ENCODE data around the gene SDSL. TPM values are rescaled to one million over a fixed set of nuclear protein-coding genes. Genes with fewer than 3 reads are reported as not detected.

SDSL gene
- total RNA-seq, 1 donor from 2014 or later, result 0.89 TPM

DNA sequence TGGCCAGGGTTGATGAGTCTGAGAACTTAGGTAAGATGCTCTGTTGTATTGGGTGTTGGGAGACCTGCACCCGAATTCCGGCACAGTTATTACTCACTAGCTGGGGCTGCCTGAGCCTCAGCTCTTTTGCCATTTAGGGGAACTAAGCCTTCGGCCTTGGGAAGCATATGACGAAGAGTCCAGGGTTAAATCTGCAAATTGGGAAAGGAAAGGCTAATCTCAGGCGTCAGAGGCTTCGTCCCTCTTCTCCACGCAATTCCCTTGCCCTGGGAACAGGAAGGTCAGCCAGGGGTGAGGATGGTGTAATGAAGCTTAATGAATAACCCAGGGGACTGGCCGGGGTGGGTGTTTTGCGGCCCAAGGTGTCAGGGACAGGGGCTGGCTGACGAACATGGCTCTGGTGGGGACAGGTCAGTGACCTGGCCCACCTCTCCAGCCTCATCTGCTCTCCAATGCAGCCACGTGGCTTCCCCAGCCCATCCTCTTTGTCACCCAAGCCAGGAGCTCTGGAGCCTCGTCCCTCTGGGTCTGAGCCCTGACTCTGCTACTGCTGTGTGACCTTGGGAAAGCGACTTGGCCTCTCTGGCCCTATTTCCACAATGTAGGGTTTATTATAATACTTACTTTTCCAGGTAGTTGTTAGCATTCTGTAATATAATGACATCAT is 3.8 kb upstream of the SDSL start:
- intact Hi-C loops (cut with micrococcal nuclease), result no loop called here

DNA sequence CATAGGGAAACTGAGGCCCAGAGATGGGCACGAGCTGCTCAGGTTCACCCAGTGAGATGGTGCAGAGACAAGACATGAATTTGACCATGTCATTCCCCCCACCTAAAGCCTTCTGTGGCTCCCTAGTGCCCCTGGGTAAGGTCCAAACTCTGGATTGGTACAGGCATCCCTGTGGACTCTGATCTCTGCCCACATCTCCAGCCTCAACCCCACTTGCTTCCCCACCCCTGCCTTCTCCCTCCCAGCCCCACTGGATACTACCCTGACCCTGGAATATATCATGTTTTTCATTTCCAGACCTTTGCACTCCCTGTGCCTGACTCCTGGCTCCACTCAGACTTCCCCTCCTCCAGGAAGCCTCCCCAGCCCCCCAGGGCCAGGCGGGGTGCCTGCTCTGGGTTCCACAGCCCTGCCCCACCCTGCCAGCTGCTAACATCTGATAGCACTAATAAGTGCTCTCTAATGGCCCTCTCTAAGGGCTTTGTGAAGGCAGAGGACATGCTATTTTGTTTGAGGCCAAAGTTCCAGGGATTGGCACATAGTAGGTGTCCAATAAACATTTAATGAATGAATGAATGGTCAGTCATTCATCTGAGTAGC is 1.1 kb upstream of the SDSL start:
- intact Hi-C loops (cut with micrococcal nuclease), result no loop called here

DNA sequence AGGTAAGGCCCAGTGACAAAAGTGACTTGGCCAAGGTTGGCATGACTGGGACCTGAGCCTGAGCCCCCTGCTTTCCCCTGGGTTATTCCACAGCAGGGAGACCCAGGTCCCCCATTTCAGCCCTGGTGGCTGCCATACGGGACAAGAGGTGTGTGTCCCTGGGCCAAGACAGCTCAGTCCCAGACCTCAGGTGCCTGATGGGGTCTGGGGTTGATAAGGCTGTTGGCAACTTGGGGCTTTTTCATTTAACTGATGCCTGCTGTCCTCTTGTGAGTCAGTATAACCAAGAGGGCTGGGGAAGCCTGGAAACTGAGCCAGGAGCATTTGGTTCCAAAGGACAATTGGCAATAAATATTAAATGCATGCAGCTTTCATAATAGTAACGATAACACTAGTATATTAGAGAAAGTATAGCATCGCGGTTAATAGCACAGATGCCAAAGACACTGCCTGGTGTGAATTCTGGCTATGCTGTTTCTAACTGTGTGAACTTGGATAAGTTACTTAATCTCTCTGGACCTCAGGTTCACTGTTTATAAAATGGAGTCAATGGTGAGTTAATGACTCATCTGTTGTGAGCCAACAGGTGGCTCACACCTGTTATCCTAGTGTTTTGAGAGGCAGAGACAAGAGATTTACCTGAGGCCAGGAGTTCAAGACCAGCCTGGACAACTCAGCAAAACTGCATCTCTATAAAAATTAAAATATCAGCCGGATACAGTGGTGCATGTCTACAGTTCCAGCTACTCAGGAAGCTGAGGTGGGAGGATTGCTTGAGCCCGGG is 898 bp downstream of the SDSL start:
- intact Hi-C loops (cut with micrococcal nuclease), result loop anchor here (2.0 kb wide), 1 partner anchor 64 kb away; the partner anchor contains the start of gene PLBD2

DNA sequence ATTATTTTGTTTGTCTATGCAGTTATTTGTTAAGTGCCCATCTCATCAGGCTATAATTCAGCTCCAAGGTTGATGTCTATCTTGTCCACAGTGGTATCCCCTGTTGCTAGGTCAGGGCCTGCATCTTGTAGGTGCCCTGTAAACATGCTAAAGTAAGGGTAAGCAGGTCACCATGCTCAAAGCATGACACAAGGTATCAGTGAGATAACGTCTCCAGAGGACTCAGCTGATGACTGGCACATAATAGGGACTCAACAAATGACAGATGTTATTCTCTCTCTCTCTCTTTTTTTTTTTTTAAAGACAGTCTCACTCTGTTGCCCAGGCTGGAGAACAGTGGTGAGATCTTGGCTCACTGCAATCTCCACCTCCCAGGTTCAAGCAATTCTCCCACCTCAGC is 2.3 kb downstream of the SDSL start:
- intact Hi-C loops (cut with micrococcal nuclease), result loop anchor here (2.0 kb wide), 1 partner anchor 112 kb away; no protein-coding TSS in a partner anchor

DNA sequence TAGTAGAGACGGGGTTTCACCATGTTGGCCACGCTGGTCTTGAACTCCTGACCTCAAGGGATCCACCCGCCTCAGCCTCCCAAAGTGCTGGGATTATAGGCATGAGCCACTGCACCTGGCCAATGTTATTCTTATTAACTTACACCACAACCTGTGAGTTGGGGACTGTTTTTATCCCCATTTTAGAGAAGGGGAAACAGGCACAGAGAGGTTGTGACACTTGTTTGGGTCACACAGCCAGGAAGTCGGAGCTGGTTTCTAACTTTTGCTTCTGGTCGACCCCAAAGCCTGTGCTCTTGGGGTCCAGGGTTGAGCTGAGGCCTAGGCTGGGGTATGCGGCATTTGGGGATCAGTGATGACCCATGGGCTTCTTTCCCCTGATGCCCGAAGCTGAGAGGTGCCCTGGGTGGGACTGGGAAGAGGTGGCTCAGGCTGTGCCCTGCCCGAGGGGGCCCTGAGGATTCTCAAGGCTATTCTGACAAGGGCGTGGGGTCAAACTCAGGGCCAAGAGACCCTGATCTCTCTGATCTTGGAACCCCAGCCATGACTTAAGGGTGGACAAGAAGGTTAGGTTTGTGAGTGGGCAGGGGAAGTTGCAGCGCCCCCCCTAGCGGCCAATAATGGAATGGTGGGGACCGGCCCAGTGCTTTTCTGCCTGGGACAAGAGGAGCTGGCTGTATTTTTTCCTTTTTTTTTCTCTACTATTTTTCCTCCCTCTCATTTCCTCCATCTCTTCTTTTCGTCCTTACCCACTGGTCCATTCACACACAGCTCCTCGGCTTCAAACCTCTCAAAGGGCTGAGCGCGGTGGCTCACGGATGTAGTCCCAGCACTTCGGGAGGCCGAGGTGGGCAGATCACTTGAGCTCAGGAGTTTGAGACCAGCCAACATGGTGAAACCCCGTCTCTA is 3.0 kb downstream of the SDSL start:
- intact Hi-C loops (cut with micrococcal nuclease), result loop anchor here (1.0 to 2.0 kb wide), 2 partner anchors 112 to 228 kb away; no protein-coding TSS in a partner anchor

DNA sequence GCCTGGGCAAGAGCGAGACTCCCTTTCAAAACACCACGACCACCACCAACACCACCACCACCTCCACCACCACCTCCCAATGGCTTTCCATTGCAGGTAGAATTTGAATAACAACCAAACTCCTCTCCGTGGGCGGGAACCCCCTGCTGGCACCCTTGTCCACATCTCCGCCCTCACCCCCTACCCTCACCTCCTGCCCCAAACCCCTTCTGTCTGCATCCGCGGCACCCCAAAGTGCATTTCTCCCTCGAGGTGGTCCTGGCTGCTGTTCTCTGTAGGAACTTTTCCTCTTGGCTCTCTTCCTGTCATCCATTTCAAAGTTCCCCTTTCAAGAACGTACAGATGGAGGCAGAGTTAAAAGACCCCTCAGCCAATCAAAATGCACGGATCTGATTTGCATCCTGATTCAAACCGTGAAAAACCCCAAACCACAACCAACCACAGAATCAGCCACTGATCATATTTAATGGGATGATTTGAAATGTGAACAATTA is 3.8 kb downstream of the SDSL start:
- intact Hi-C loops (cut with micrococcal nuclease), result loop anchor here (1.0 to 2.0 kb wide), 2 partner anchors 113 to 229 kb away; no protein-coding TSS in a partner anchor

DNA sequence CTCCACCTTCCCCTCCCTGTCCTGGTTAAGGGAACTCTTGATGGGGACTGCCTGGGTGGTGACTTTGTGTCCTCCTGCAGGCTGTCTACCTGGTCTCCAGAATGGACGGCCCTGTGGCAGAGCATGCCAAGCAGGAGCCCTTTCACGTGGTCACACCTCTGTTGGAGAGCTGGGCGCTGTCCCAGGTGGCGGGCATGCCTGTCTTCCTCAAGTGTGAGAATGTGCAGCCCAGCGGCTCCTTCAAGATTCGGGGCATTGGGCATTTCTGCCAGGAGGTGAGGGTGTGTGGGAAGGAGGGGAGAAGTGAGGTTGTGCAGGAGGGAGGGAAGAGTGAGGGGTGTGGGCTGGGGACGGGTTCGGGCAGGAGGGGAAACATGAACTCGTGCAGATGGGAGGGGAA is 5.7 kb downstream of the SDSL start:
- intact Hi-C loops (cut with micrococcal nuclease), result no loop called here

DNA sequence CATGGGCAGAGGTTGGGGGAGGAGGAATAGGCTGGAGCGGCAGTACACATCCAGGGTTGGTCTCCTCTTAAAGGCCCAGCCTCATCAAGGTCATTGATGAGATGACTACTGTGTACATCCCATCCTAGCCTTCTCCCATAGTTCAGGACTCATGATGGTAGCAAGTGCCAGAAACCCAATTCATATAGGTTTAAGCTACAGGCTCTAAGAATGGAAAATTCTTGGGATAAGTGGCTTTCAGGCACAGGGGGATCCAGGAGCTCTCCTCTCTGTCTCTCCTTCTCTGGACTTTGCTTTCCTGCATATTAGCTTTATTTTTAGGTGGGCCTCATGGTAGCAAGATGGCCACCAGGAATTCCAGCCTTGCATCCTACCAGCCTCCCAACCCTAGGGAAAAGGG is 6.3 kb downstream of the SDSL start:
- intact Hi-C loops (cut with micrococcal nuclease), result no loop called here

DNA sequence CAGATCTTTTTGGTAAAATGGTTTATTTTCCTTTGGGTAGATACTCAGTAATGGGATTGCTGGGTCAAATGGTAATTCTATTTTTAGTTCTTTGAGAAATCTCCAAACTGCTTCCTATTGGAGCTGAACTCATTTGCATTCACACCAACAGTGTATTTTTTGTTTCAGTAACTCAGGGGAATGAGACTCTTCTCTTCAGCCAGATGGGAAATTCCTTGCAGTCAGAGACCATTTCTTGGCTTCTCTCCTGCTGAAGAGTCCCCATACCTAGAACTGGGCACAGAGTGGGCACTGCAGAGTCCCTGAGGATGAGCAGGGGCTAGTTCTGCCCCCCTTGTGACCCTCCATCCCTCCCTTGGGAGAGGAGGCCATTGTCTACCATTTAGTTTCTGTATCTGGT is 10.8 kb downstream of the SDSL start:
- intact Hi-C loops (cut with micrococcal nuclease), result no loop called here

DNA sequence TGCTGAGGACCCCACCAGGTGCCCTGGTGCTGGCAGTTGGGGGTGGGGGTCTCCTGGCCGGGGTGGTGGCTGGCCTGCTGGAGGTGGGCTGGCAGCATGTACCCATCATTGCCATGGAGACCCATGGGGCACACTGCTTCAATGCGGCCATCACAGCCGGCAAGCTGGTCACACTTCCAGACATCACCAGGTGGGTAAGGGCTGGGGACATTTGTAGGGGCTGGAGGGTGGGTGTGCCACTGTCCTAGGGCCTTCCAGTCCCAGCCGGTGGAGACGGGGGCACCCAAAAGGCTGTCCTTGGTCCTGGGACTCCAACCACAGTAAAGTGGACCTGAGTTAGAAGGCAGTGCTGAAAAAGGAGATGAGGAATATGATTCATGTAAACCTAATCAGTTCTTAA is 13.2 kb downstream of the SDSL start:
- intact Hi-C loops (cut with micrococcal nuclease), result no loop called here

DNA sequence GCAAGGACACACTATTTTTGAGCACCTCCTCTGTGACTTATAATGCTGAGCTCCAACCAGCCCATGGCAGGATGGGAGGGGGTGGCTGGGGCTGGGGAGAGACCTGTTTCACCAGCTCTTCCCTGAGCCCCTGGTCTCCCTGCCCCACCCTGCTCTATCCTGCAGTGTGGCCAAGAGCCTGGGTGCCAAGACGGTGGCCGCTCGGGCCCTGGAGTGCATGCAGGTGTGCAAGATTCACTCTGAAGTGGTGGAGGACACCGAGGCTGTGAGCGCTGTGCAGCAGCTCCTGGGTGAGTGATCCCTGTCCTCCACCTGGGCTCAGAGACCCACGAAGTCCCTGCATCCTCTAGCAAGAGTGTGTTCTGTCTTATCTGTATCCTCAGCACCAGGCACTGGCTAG is 14.4 kb downstream of the SDSL start:
- intact Hi-C loops (cut with micrococcal nuclease), result no loop called here

DNA sequence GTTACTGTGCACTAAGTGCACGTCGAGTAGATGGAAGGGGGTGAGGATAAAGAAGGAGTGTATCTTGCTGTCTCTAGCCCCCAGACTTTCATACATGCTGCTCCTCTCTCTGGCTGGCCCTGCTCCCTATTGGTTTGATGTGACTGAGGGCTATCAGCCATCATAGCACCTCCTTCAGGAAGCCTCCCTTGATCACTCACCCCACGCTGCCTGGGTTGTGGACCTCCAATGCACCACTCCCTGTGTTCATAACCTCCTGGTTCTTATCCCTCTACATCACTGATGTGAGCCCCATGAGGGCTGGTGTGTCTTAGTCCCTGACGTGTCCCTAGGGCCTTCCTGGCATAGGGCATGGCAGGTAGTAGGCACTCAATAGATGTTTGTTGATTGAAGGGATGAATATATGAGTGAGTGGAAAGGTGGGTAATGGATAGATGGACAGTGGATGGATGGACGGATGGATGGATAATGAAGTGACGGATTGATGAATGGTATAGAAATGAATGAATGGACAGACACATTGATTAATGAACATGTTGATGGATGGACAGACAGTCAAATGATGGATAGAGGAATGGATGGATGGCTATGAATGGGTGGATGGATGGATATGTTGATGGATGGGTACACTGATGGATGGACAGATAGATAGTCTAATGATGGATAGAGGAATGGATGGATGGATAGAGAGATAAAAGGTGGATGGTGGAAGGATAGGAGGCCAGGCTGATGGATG is 15.0 kb downstream of the SDSL start:
- intact Hi-C loops (cut with micrococcal nuclease), result no loop called here

DNA sequence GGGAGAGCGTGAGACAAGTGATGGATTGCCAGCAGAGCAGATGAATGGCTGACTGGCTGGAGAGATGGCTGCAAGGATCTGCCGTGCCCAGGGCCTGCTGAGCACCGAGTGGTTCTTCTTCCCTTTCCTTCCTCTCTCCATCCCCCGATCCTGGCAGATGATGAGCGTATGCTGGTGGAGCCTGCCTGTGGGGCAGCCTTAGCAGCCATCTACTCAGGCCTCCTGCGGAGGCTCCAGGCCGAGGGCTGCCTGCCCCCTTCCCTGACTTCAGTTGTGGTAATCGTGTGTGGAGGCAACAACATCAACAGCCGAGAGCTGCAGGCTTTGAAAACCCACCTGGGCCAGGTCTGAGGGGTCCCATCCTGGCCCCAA is 15.5 kb downstream of the SDSL start:
- intact Hi-C loops (cut with micrococcal nuclease), result no loop called here

DNA sequence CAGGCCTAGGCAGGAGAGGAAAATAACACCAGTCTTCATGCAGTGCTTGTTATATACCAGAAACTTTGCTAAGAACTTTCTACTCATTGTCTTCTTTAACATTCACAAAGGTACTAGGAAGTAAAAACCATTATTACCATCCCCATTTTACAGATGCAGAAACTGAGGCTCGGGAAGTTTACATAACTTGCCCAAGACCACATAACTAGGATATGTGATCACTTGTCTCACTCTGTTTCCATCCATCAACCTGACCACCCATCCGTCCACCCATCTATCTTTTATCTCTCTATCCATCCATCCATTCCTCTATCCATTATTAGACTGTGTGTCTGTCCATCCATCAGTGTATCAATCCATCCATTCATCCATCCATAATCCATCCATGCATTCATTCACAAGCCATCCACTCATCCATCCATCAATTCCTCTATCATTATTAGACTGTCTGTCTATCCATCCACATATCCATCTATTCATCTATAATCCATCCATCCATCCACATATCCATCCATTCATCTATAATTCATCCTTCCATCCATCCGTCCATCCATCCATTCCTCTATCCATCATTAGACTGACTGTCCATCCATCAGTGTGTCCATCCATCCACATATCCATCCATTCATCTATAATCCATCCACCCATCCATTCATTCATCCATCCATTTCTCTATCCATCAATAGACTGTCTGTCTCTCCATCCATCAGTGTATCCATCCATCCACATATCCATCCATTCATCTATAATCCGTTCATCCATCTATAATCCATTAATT is 16.5 kb downstream of the SDSL start:
- intact Hi-C loops (cut with micrococcal nuclease), result no loop called here

DNA sequence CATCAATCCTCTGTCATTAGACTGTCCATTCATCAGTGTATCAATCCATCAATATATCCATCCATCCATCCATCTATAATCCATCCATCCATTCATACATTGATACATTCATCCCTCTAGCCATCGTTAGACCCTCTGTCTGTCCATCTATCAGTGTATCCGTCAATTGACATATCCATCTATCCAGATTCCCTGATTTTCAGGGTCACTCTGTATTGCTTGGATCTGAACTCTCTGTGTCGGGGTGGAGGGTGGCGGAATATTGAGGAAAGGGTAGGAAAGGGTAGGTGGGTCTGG is 17.1 kb downstream of the SDSL start:
- intact Hi-C loops (cut with micrococcal nuclease), result no loop called here

DNA sequence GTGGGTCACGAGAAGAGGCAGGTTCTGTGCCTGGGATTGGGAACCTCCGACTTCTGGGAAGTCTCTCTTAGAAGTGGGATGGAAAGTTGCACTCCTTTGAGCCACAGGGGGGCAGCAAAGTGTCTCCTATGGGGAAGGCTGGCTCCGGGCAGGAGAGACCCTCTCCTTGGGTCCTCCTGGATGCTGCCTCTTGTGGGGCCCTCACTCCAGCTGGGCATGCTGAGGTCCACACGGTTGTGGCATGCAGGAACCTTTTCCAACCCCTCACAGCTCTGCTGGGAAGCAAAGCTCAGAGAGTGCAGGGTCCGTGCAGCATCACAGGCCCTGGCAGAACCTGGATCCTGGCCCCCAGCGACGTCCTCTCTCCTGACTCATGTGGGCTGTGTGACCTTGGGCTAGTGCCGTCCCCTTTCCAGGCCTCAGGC is 17.4 kb downstream of the SDSL start:
- intact Hi-C loops (cut with micrococcal nuclease), result no loop called here

DNA sequence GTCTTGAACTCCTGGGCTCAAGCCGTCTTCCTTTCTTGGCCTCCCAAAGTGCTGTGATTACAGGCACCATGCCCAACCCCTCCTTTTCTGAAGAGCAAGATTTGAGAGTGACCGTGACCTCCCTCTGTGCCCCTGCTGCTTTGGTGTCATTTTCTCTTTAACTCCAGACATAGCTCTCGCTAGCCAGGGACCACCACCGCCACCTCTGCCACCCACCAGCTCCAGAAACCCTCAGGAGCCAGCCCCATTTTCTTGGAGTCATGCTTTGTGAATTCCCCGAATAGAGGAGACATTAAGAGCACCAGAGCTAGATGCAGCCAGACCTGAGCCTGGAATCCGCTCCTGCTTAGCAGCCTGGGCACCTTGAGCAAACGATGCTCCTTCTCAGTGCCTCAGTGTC is 18.2 kb downstream of the SDSL start:
- intact Hi-C loops (cut with micrococcal nuclease), result no loop called here

DNA sequence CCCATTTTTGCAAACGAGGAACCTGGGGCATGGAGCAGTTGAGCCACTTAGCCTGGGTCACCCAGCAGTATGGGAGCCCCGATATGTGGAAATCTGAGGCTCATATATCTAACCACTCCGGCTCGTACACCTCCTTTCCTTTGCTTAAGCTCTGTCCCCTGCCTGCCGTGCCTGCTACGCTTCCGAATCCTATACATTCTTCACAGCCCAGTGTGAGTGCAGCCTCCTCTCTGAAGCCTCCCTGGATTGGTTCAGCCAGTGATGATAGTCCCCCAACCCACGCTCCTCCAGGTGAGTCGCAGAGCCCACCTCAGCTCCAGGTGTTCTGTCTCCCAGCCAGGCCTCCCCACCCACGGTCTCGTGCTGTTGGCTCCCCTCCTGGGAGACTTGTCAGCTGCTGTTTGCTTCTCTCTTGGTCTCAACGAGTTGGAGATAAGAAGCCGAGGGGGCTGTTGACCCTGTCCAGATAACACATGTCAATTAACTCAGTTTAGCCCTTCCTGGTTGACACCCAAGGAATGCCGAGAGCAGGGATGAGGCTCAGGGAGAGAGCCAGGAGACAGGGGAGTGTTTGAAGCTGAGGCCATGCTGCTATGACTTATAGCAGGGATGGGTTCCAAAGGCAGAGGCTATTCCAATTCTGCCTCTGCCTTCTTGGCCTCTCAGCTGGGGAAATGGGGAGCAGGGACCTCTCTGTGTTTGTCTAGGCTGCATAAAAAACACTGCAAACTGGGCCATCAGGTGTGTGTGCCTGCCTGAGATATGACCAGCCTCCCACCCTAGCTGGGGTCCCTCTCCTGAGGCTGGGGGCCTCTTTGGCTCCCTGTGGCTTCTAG is 19.0 kb downstream of the SDSL start:
- intact Hi-C loops (cut with micrococcal nuclease), result no loop called here

DNA sequence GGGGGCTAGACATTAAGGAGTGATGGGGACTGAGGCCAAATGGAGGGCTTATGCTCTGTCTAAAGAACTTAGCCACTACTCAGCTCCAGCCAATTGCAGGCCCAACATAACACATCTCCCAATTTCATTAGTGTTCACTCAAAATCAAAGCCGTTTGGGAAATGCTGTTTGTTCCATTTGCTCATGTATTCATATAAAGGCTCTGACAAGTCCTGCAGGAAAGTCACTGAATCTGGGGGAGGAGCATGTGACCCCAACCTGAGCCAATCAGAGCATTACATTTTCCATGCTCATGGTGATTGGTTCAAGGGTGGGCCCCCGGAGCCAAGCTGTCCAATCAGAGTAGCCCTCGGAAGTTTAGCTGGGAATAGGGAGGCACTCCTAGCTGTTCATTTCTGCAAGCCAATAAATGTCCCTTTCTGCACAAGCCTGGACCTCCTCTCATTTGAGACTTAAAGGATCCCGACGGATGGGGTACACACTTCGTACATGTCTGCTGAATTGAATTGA is 20.9 kb downstream of the SDSL start:
- intact Hi-C loops (cut with micrococcal nuclease), result no loop called here

Measured in T-helper 2 cell treated with Interferon-gamma antibody and Interleukin-4, amounts not matched to agents 100 ng/mL and 5 ng/mL, for 36 hours (primary cell).